HepG2 (cell line): Measurements from ENCODE around the gene USB1. TPM values are rescaled to one million over a fixed set of nuclear protein-coding genes. Genes with fewer than 3 reads are reported as not detected.

Source experiments
- ATAC-seq: fragments of 200-7000 bp; cut with Tn5 transposase; 3 replicates; pipeline ENCODE4 v1.9.1; 2020; ENCODE audit warnings: mild to moderate bottlenecking, moderate library complexity
- Bru-seq: library from RNA; stranded (reverse); fragments of 400-500 nt; gene quantifications from one replicate; lab custom pipeline; 2021; lab: Mats Ljungman, UMichigan
- BruChase-seq, 2 experiments: library from RNA; stranded (reverse); fragments of 400-500 nt; gene quantifications; one replicate each; lab custom pipeline; 2021; lab: Mats Ljungman, UMichigan
- BruUV-seq: library from RNA; stranded (reverse); fragments of 400-500 nt; replicated peaks from 2 replicates; lab custom pipeline; 2021; lab: Mats Ljungman, UMichigan
- CTCF ChIA-PET: fragments of 300-600 bp; formaldehyde crosslinking; extraction: SDS; loops from one replicate; lab custom pipeline; 2021; ENCODE audit warnings: low total read pairs, inconsistent platforms, low intra/inter-chr PET ratio; lab: Yijun Ruan, JAX
- POLR2A ChIA-PET: fragments of 350-600 bp; sonication (Branson Sonifier 250); formaldehyde crosslinking; loops from one replicate; lab custom pipeline; 2020; ENCODE audit warnings: antibody characterized with exemption, inconsistent platforms; lab: Yijun Ruan, JAX
- DNase-seq: peaks from one replicate; pipeline ENCODE4 v3.0.0-alpha.2; 2015; ENCODE audit warnings: low spot score
- FAIRE-seq: peaks from 3 replicates; lab custom pipeline; 2011; peaks lifted over from hg19 to GRCh38; lab: Jason Lieb, UNC
- H2AFZ ChIP-seq: one replicate; pipeline ENCODE4 v1.6.1; 2011; ENCODE audit warnings: low read length, inconsistent platforms
- H3K27ac ChIP-seq: fragments of 300-600 bp; 3 replicates; pipeline ENCODE4 v1.8.0; 2011; ENCODE audit warnings: mixed run types, mild to moderate bottlenecking, mixed read lengths, low read length, inconsistent platforms; ENCODE audit not compliant: insufficient read depth; ENCODE audit errors: extremely low read length
- H3K27me3 ChIP-seq, 2 experiments: fragments of 200-600 bp in 1 of 2; 2 replicates in 1 of 2; 3 replicates in 1 of 2; pipeline versions ENCODE4 v1.6.0 to v1.8.0; 2011; ENCODE audit warnings: low read length in 2 of 2, mild to moderate bottlenecking in 2 of 2, moderate library complexity in 2 of 2, inconsistent platforms in 1 of 2; ENCODE audit not compliant: insufficient read depth in 2 of 2, control insufficient read depth in 1 of 2
- H3K36me3 ChIP-seq, 2 experiments: fragments of 200-600 bp in 1 of 2; replicated peaks in 1 of 2; 2 replicates in 1 of 2; 3 replicates in 1 of 2; pipeline versions ENCODE4 v1.5.1 to v1.8.0; 2011; ENCODE audit warnings: low read length in 2 of 2, inconsistent platforms in 1 of 2; ENCODE audit not compliant: insufficient read depth in 2 of 2, control insufficient read depth in 1 of 2
- H3K4me1 ChIP-seq: 2 replicates; pipeline ENCODE4 v1.5.1; 2012; ENCODE audit warnings: low read length, inconsistent platforms; ENCODE audit not compliant: insufficient read depth
- H3K4me2 ChIP-seq: 2 replicates; pipeline ENCODE4 v1.6.0; 2011; ENCODE audit warnings: low read depth, low read length, inconsistent platforms
- H3K4me3 ChIP-seq, 3 experiments: fragments of 200-600 bp in 1 of 3; sonication (generic), shearing (Covaris generic) in 1 of 3; replicated peaks in 1 of 3; 2 replicates each; pipeline ENCODE4 v1.5.1; 2011 to 2016; ENCODE audit warnings: low read length in 3 of 3, inconsistent platforms in 2 of 3, low read depth in 2 of 3, mild to moderate bottlenecking in 2 of 3, control low read depth in 1 of 3, mixed read lengths in 1 of 3; ENCODE audit not compliant: insufficient read depth in 1 of 3
- H3K79me2 ChIP-seq: one replicate; pipeline ENCODE4 v1.6.1; 2011; ENCODE audit warnings: low read length, inconsistent platforms; ENCODE audit not compliant: insufficient read depth
- H3K9ac ChIP-seq: 2 replicates; pipeline ENCODE4 v1.6.0; 2011; ENCODE audit warnings: mild to moderate bottlenecking, low read depth, low read length, inconsistent platforms; ENCODE audit not compliant: insufficient read depth
- H3K9me3 ChIP-seq: 2 replicates; pipeline ENCODE4 v1.5.1; 2012; ENCODE audit warnings: mild to moderate bottlenecking, low read length
- H4K20me1 ChIP-seq: 2 replicates; pipeline ENCODE4 v1.6.0; 2011; ENCODE audit warnings: inconsistent platforms, mild to moderate bottlenecking, low read length, moderate library complexity; ENCODE audit not compliant: insufficient read depth
- BHLHE40 ChIP-seq: IDR thresholded peaks from 2 replicates; pipeline ENCODE4 v1.6.1; 2011; ENCODE audit warnings: low read length, improper control_type of control experiment
- MED13 ChIP-seq: sonication (generic); formaldehyde crosslinking; IDR thresholded peaks from 2 replicates; pipeline ENCODE4 v1.5.0; 2020; ENCODE audit warnings: missing genetic modification reagents
- PITX1 ChIP-seq: sonication (generic); formaldehyde crosslinking; IDR thresholded peaks from 2 replicates; pipeline ENCODE4 v1.5.1; 2020; ENCODE audit warnings: mild to moderate bottlenecking, missing genetic modification reagents
- SOX13 ChIP-seq, 3 experiments: fragments of 450-650 bp in 1 of 3; sonication (generic) in 1 of 3; formaldehyde crosslinking in 1 of 3; IDR thresholded peaks in 2 of 3; conservative IDR thresholded peaks in 1 of 3; 2 replicates each; pipeline versions ENCODE4 v1.5.0 to v1.6.1; 2016 to 2020; ENCODE audit warnings: antibody characterized with exemption in 1 of 3, mild to moderate bottlenecking in 1 of 3, missing compliant biosample characterization in 1 of 3, missing genetic modification reagents in 1 of 3, moderate library complexity in 1 of 3
- SP4 ChIP-seq: sonication (generic); formaldehyde crosslinking; IDR thresholded peaks from 2 replicates; pipeline ENCODE4 v1.8.1; 2023; ENCODE audit warnings: mild to moderate bottlenecking, missing genetic modification reagents
- USF2 ChIP-seq, 2 experiments: sonication (generic) in 1 of 2; formaldehyde crosslinking in 1 of 2; IDR thresholded peaks; 2 replicates each; pipeline versions ENCODE4 v1.5.1 to v1.6.1; 2011 to 2020; ENCODE audit warnings: borderline replicate concordance in 1 of 2, low read depth in 1 of 2, low read length in 1 of 2, mild to moderate bottlenecking in 1 of 2, missing genetic modification reagents in 1 of 2, moderate library complexity in 1 of 2
- ZNF580 ChIP-seq: IDR thresholded peaks from 2 replicates; pipeline ENCODE4 v1.6.1; 2016; ENCODE audit warnings: low read depth, borderline replicate concordance
- WGBS: methylation state at CpG from one replicate; pipeline ENCODE4 v1.1.6; 2017; ENCODE audit warnings: low lambda C conversion rate; 5-methylcytosine and 5-hydroxymethylcytosine counted together
- in situ Hi-C: cut with HindIII; loops from 2 replicates; pipeline ENCODE4 v1.10.0; 2017; ENCODE audit warnings: low pct_unique_long_range_greater_than_20kb; ENCODE audit not compliant: extremely low pct_ligation_motif_present
- intact Hi-C: fragments of 100-400 bp; cut with micrococcal nuclease; formaldehyde crosslinking; loops from one replicate; pipeline ENCODE4 v1.10.0; 2022; ENCODE audit not compliant: unreplicated experiment
- long read RNA-seq, 2 experiments: library from RNA in 1 of 2; library from polyadenylated mRNA in 1 of 2; stranded (forward) in 1 of 2; unstranded in 1 of 2; transcript quantifications; one replicate each; pipeline ENCODE4 v2.0.0, GENCODE V29; 2019 to 2022
- polyA minus RNA-seq, 3 experiments: library from RNA; depleted of rRNA, polyadenylated mRNA; stranded (reverse); fragments of >200 nt; gene quantifications; 2 replicates each; pipeline ENCODE4 v1.2.3, GENCODE V29; 2011; ENCODE audit warnings: low replicate concordance in 1 of 3
- polyA plus RNA-seq, 8 experiments: library from polyadenylated mRNA; depleted of rRNA in 3 of 8; stranded (reverse) in 7 of 8; unstranded in 1 of 8; fragments of >200 nt; fragmentation: Illumina TruSeq in 4 of 8; extraction: Trizol in 4 of 8; gene quantifications; 2 replicates each; pipeline versions ENCODE4 v1.2.1 to v1.2.3, GENCODE V29; 2011 to 2016; ENCODE audit warnings: low read depth in 4 of 8, missing spikeins in 1 of 8, mixed read lengths in 1 of 8; ENCODE audit not compliant: insufficient read depth in 1 of 8
- total RNA-seq, 5 experiments: library from RNA; depleted of rRNA; stranded (reverse); fragments of >200 nt; fragmentation: Illumina TruSeq; extraction: Trizol; gene quantifications; 2 replicates each; pipeline ENCODE4 v1.2.3, GENCODE V29; 2016; ENCODE audit warnings: low read depth in 1 of 5
- TF ChIP-seq, protein P1 (sequence below): sonication (generic); formaldehyde crosslinking; IDR thresholded peaks from 2 replicates; pipeline ENCODE4 v1.9.0; 2021; ENCODE audit warnings: missing genetic modification reagents, borderline replicate concordance

Gene USB1, protein sequence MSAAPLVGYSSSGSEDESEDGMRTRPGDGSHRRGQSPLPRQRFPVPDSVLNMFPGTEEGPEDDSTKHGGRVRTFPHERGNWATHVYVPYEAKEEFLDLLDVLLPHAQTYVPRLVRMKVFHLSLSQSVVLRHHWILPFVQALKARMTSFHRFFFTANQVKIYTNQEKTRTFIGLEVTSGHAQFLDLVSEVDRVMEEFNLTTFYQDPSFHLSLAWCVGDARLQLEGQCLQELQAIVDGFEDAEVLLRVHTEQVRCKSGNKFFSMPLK
- total RNA-seq (2016; rRNA removed; fragmentation: Illumina TruSeq; extraction: Trizol) (16.7 and 33.5 TPM in 2 replicates), polyA plus RNA-seq (2011; rRNA removed) (65.4 and 75.9 TPM in 2 replicates), polyA minus RNA-seq (2011; rRNA and poly(A)+ RNA removed; ENCODE audit: low replicate concordance) (97.4 and 101 TPM in 2 replicates), Bru-seq, nascent RNA (percentile 70 among the genes with signal in this experiment), BruChase-seq, experiment 1, labeled RNA remaining after a 6-hour chase (percentile 83 among the genes with signal in this experiment), BruChase-seq, experiment 2, labeled RNA remaining after a 2-hour chase (percentile 76 among the genes with signal in this experiment)
- total RNA-seq (2016; cell fraction: cytosol; rRNA removed; fragmentation: Illumina TruSeq; extraction: Trizol; ENCODE audit: low read depth) = 11.1 and 11.2 TPM in 2 replicates
- total RNA-seq (2016; cell fraction: insoluble cytoplasmic fraction; rRNA removed; fragmentation: Illumina TruSeq; extraction: Trizol) = 17.4 and 32.4 TPM in 2 replicates
- 47.5 and 49.4 TPM in 2 replicates for total RNA-seq (2016; cell fraction: membrane; rRNA removed; fragmentation: Illumina TruSeq; extraction: Trizol)
- 17.8 and 27.0 TPM in 2 replicates for total RNA-seq (2016; cell fraction: nucleus; rRNA removed; fragmentation: Illumina TruSeq; extraction: Trizol)
- polyA plus RNA-seq (2011; cell fraction: cytosol; rRNA removed) = 60.7 and 64.8 TPM in 2 replicates
- 51.6 and 63.8 TPM in 2 replicates for polyA plus RNA-seq (2011; cell fraction: nucleus; rRNA removed)
- polyA plus RNA-seq (2012) = 24.1 and 47.2 TPM in 2 replicates
- 54.6 and 63.3 TPM in 2 replicates for polyA plus RNA-seq (2016; cell fraction: cytosol; fragmentation: Illumina TruSeq; extraction: Trizol; ENCODE audit: low read depth)
- 76.8 and 103 TPM in 2 replicates for polyA plus RNA-seq (2016; cell fraction: insoluble cytoplasmic fraction; fragmentation: Illumina TruSeq; extraction: Trizol; ENCODE audit: low read depth)
- 136 and 142 TPM in 2 replicates for polyA plus RNA-seq (2016; cell fraction: membrane; fragmentation: Illumina TruSeq; extraction: Trizol; ENCODE audit: low read depth)
- 62.4 and 62.9 TPM in 2 replicates for polyA plus RNA-seq (2016; cell fraction: nucleus; fragmentation: Illumina TruSeq; extraction: Trizol; ENCODE audit: insufficient read depth, low read depth)
- 44.2 and 48.1 TPM in 2 replicates for polyA minus RNA-seq (2011; cell fraction: cytosol; rRNA and poly(A)+ RNA removed)
- polyA minus RNA-seq (2011; cell fraction: nucleus; rRNA and poly(A)+ RNA removed) = 30.8 and 37.7 TPM in 2 replicates
- long read RNA-seq, experiment 1, transcript USB1-201 (7 exons, 2,282 nt) = major isoform, 11 of 25 reads
- long read RNA-seq, experiment 1, partial matches to known transcripts = 2 of 25 reads
- long read RNA-seq, experiment 1, other reads (novel, unspliced or antisense) = 7 of 25 reads
- long read RNA-seq, experiment 2, transcript USB1-201 (7 exons, 2,282 nt) = major isoform, 21 of 156 reads
- long read RNA-seq, experiment 2, partial matches to known transcripts = 2 of 156 reads
- long read RNA-seq, experiment 2, other reads (novel, unspliced or antisense) = 125 of 156 reads

- Histone ChIP-seq H3K79me2 (peaks cover 7% of the 10 kb centered on the region), H3K27me3 (no peaks in the 10 kb centered on the region; a peak in 1 of 5 replicates), H3K9ac (peak within 1 kb of the TSS; percentile 81), H3K4me1 (peaks cover 34% of the 10 kb centered on the region), H3K36me3 (peaks cover 6 to 33% of the 10 kb centered on the region in 2 experiments; a peak in 3 of 5 replicates), H3K9me3 (peaks cover 1% of the 10 kb centered on the region; the same call in 1 of the 2 replicates), H3K4me3 (peak within 1 kb of the TSS; percentile 85 to 98 (median 93)), H2AFZ (no peak within 1 kb of the TSS), H3K4me2 (peak within 1 kb of the TSS; percentile 99), H3K27ac (peak within 1 kb of the TSS; percentile 81), H4K20me1 (no peaks in the 10 kb centered on the region)
- FAIRE-seq (peak; percentile 93), ATAC-seq (peak; percentile 92), DNase-seq (peak; percentile 88)
- BruUV-seq = no TSS peak
- POLR2A ChIA-PET = interaction anchor here (0.7 to 4.1 kb wide), 18 partner anchors 10 to 297 kb away, joined by 3 to 24 read pairs (median 4); partner anchors contain the start of genes CFAP20, KATNB1 and KIFC3
- under 1% methylated on average over 31 of the region's 81 CpGs for WGBS
- CTCF ChIA-PET = interaction anchor here (0.9 to 1.3 kb wide), 2 partner anchors 101 to 244 kb away, joined by 5 to 7 read pairs; no protein-coding TSS in a partner anchor
- intact Hi-C loops = loop anchor here (1.0 to 10.0 kb wide), 4 partner anchors 100 to 266 kb away; partner anchors contain the start of gene KATNB1
- in situ Hi-C loops = loop anchor here (5.0 kb wide), 2 partner anchors 104 to 244 kb away; no protein-coding TSS in a partner anchor
- peak; percentile 97 for TF ChIP-seq SP4
- peak; percentile 80; the same call in 1 of the 2 replicates for TF ChIP-seq ZNF580
- peak; percentile 58; the same call in 1 of the 2 replicates for TF ChIP-seq PITX1 (CRISPR knock-in tag)
- TF ChIP-seq MED13 (CRISPR knock-in tag) = peak; percentile 38
- no peak; the same call in 1 of the 2 replicates for TF ChIP-seq BHLHE40
- TF ChIP-seq, protein P1, sequence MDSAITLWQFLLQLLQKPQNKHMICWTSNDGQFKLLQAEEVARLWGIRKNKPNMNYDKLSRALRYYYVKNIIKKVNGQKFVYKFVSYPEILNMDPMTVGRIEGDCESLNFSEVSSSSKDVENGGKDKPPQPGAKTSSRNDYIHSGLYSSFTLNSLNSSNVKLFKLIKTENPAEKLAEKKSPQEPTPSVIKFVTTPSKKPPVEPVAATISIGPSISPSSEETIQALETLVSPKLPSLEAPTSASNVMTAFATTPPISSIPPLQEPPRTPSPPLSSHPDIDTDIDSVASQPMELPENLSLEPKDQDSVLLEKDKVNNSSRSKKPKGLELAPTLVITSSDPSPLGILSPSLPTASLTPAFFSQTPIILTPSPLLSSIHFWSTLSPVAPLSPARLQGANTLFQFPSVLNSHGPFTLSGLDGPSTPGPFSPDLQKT (CRISPR knock-in tag) = no peak
- no peak for TF ChIP-seq SOX13 (IDR thresholded peaks at IDR 0.05)
- TF ChIP-seq SOX13 (CRISPR knock-in tag; conservative IDR thresholded peaks at IDR 0.05 in 1 of 2, IDR thresholded peaks at IDR 0.05 in 1 of 2) = peak in 1 of 2 experiments; percentile 27; a peak in 1 of 4 replicates
- no peak for TF ChIP-seq USF2 (IDR thresholded peaks at IDR 0.05; ENCODE audit: low read depth, low read length)
- TF ChIP-seq USF2 (CRISPR knock-in tag; IDR thresholded peaks at IDR 0.05; ENCODE audit: borderline replicate concordance) = peak; percentile 49; the same call in 1 of the 2 replicates
These were observed at the start of gene USB1 for GRCh38 chr16:58000706-58001676. Gene USB1, plus strand, starts transcription at chr16:58001407. Its CDS starts 77 bp downstream, at chr16:58001484.
